SK-N-SH (cell line): Measurements from ENCODE around the gene SPACA7. TPM values are rescaled to one million over a fixed set of nuclear protein-coding genes. Genes with fewer than 3 reads are reported as not detected.

Experiments
- CTCF ChIA-PET: fragments of 300-600, 350-600 bp; formaldehyde crosslinking; extraction: SDS; loops from one replicate; lab custom pipeline; 2021; lab: Yijun Ruan, JAX
- POLR2A ChIA-PET: fragments of 350-600 bp; sonication (Branson Sonifier 250); formaldehyde crosslinking; extraction: SDS; loops from one replicate; lab custom pipeline; 2020; ENCODE audit warnings: antibody characterized with exemption, inconsistent platforms; lab: Yijun Ruan, JAX
- DNase-seq: peaks from one replicate; pipeline ENCODE4 v3.0.0; 2012
- H2AFZ ChIP-seq: fragments of 200-600 bp; sonication (generic); 2 replicates; pipeline ENCODE4 v1.8.1; 2016; ENCODE audit warnings: antibody characterized with exemption, mild to moderate bottlenecking, low read depth
- H3F3A ChIP-seq: fragments of 200-600 bp; sonication (generic); replicated peaks from 2 replicates; pipeline ENCODE3; 2016; ENCODE audit warnings: antibody characterized with exemption, mild to moderate bottlenecking; ENCODE audit not compliant: insufficient read depth
- H3K27ac ChIP-seq, 2 experiments: fragments of 200-500 bp in 1 of 2; fragments of 200-600 bp in 1 of 2; sonication (Bioruptor generic) in 1 of 2; sonication (generic), shearing (Covaris generic) in 1 of 2; 2 replicates each; pipeline versions ENCODE4 v1.5.1 to v1.6.1; 2014 to 2016; ENCODE audit warnings: low read depth in 2 of 2, inconsistent platforms in 1 of 2, low read length in 1 of 2, mild to moderate bottlenecking in 1 of 2, mixed read lengths in 1 of 2
- H3K27me3 ChIP-seq: fragments of 200-600 bp; sonication (generic), shearing (Covaris generic); 2 replicates; pipeline ENCODE4 v1.6.1; 2016; ENCODE audit warnings: mixed run types; ENCODE audit not compliant: insufficient read depth
- H3K36me3 ChIP-seq, 2 experiments: fragments of 200-500 bp in 1 of 2; fragments of 200-600 bp in 1 of 2; sonication (Bioruptor generic) in 1 of 2; sonication (generic) in 1 of 2; replicated peaks in 1 of 2; 2 replicates each; pipeline versions ENCODE3 to v1.5.1; 2014 to 2016; ENCODE audit warnings: low read length in 1 of 2, mild to moderate bottlenecking in 1 of 2; ENCODE audit not compliant: insufficient read depth in 2 of 2, control insufficient read depth in 1 of 2
- H3K4me1 ChIP-seq, 2 experiments: fragments of 200-500 bp in 1 of 2; fragments of 200-600 bp in 1 of 2; sonication (Bioruptor generic) in 1 of 2; sonication (generic), shearing (Covaris generic) in 1 of 2; 2 replicates each; pipeline versions ENCODE4 v1.5.1 to v1.6.1; 2014 to 2016; ENCODE audit warnings: low read depth in 1 of 2, low read length in 1 of 2, mixed run types in 1 of 2; ENCODE audit not compliant: insufficient read depth in 2 of 2, control insufficient read depth in 1 of 2
- H3K4me2 ChIP-seq: fragments of 200-600 bp; sonication (generic), shearing (Covaris generic); 2 replicates; pipeline ENCODE4 v1.6.1; 2017; ENCODE audit warnings: mixed run types
- H3K4me3 ChIP-seq, 2 experiments: fragments of 200-500 bp in 1 of 2; fragments of 200-600 bp in 1 of 2; sonication (Bioruptor generic) in 1 of 2; sonication (generic), shearing (Covaris generic) in 1 of 2; 2 replicates each; pipeline versions ENCODE4 v1.5.1 to v1.8.1; 2014 to 2016; ENCODE audit warnings: low read depth in 2 of 2, inconsistent platforms in 1 of 2, low read length in 1 of 2, mild to moderate bottlenecking in 1 of 2, mixed read lengths in 1 of 2, moderate library complexity in 1 of 2
- H3K79me2 ChIP-seq: fragments of 200-600 bp; sonication (generic); 2 replicates; pipeline ENCODE4 v1.8.1; 2017; ENCODE audit warnings: mild to moderate bottlenecking; ENCODE audit not compliant: insufficient read depth
- H3K9ac ChIP-seq: fragments of 200-600 bp; sonication (generic); 2 replicates; pipeline ENCODE4 v1.6.1; 2017; ENCODE audit warnings: mixed run types
- H3K9me2 ChIP-seq: fragments of 200-600 bp; sonication (generic); 2 replicates; pipeline ENCODE4 v1.6.1; 2017; ENCODE audit warnings: mixed run types
- H3K9me3 ChIP-seq: fragments of 200-600 bp; sonication (generic); 2 replicates; pipeline ENCODE4 v1.6.1; 2017; ENCODE audit warnings: mixed run types, mild to moderate bottlenecking, moderate library complexity
- H4K20me1 ChIP-seq: fragments of 200-600 bp; sonication (generic); 2 replicates; pipeline ENCODE4 v1.6.1; 2017; ENCODE audit warnings: mild to moderate bottlenecking, mixed run types; ENCODE audit not compliant: insufficient read depth
- CHD2 ChIP-seq: fragments of 150-350 bp; IDR thresholded peaks from 2 replicates; pipeline ENCODE4 v1.6.1; 2018; ENCODE audit warnings: low read length; ENCODE audit not compliant: partially characterized antibody
- ELF1 ChIP-seq: IDR thresholded peaks from 2 replicates; pipeline ENCODE4 v1.4.0; 2012
- EP300 ChIP-seq, 2 experiments: IDR thresholded peaks; 2 replicates each; pipeline versions ENCODE4 v1.4.0 to v1.6.1; 2012; ENCODE audit warnings: borderline replicate concordance in 1 of 2, low read depth in 1 of 2, low read length in 1 of 2
- EZH2phosphoT487 ChIP-seq: fragments of 200-600 bp; sonication (generic); IDR thresholded peaks from 2 replicates; pipeline ENCODE4 v1.6.1; 2017; ENCODE audit warnings: low read depth, mixed run types, mild to moderate bottlenecking, antibody characterized with exemption, moderate library complexity, borderline replicate concordance
- FOXJ3 ChIP-seq: sonication (generic); formaldehyde crosslinking; IDR thresholded peaks from 2 replicates; pipeline ENCODE4 v1.5.1; 2020; ENCODE audit warnings: mild to moderate bottlenecking, missing genetic modification reagents
- GATA2 ChIP-seq: sonication (generic); formaldehyde crosslinking; IDR thresholded peaks from 2 replicates; pipeline ENCODE4 v1.5.0; 2020; ENCODE audit warnings: mild to moderate bottlenecking, missing genetic modification reagents
- MXI1 ChIP-seq: IDR thresholded peaks from 2 replicates; pipeline ENCODE4 v1.6.1; 2012; ENCODE audit warnings: mild to moderate bottlenecking, low read depth, low read length, improper control_type of control experiment
- NRF1 ChIP-seq: IDR thresholded peaks from 2 replicates; pipeline ENCODE4 v1.6.1; 2012; ENCODE audit warnings: low read depth, mild to moderate bottlenecking, low read length
- POLR2AphosphoS5 ChIP-seq: IDR thresholded peaks from 2 replicates; pipeline ENCODE4 v1.6.1; 2012; ENCODE audit warnings: low read depth, low read length
- RAD21 ChIP-seq: IDR thresholded peaks from 2 replicates; pipeline ENCODE4 v1.6.1; 2012; ENCODE audit warnings: mild to moderate bottlenecking, low read length
- RCOR1 ChIP-seq: fragments of 150-350 bp; IDR thresholded peaks from 2 replicates; pipeline ENCODE4 v1.6.1; 2017; ENCODE audit warnings: antibody characterized with exemption, low read length
- RXRA ChIP-seq: IDR thresholded peaks from 2 replicates; pipeline ENCODE4 v1.4.0; 2012; ENCODE audit warnings: low read depth, mild to moderate bottlenecking, borderline replicate concordance
- SIN3A ChIP-seq: IDR thresholded peaks from 2 replicates; pipeline ENCODE4 v1.6.1; 2012; ENCODE audit warnings: low read depth, mild to moderate bottlenecking, low read length, moderate library complexity, borderline replicate concordance
- SMC3 ChIP-seq: IDR thresholded peaks from 2 replicates; pipeline ENCODE4 v1.6.1; 2012; ENCODE audit warnings: low read depth, low read length, improper control_type of control experiment
- TAF1 ChIP-seq: IDR thresholded peaks from 2 replicates; pipeline ENCODE4 v1.6.1; 2012; ENCODE audit warnings: low read depth, mild to moderate bottlenecking, low read length, moderate library complexity, borderline replicate concordance
- TCF12 ChIP-seq: IDR thresholded peaks from 2 replicates; pipeline ENCODE4 v1.4.0; 2012
- WGBS: methylation state at CpG from one replicate; pipeline ENCODE4 v1.1.6; 2017; ENCODE audit warnings: low lambda C conversion rate; 5-methylcytosine and 5-hydroxymethylcytosine counted together
- polyA plus RNA-seq, 3 experiments: library from polyadenylated mRNA; depleted of rRNA; stranded (reverse); fragments of >200 nt; gene quantifications; 2 replicates each; pipeline ENCODE4 v1.2.3, GENCODE V29; 2012
- TF ChIP-seq, protein P1 (sequence below): IDR thresholded peaks from 2 replicates; pipeline ENCODE4 v1.6.1; 2012; ENCODE audit warnings: mild to moderate bottlenecking, low read depth, low read length, moderate library complexity
- TF ChIP-seq, protein P2 (sequence below): fragments of 150-350 bp; IDR thresholded peaks from 2 replicates; pipeline ENCODE4 v1.6.1; 2017; ENCODE audit warnings: antibody characterized with exemption, low read length, low read depth, borderline replicate concordance
- TF ChIP-seq, protein P3 (sequence below): fragments of 150-350 bp; IDR thresholded peaks from 2 replicates; pipeline ENCODE4 v1.6.1; 2016; ENCODE audit warnings: mild to moderate bottlenecking, low read depth, low read length

SPACA7 gene
- polyA plus RNA-seq, 1 of the 3 experiments (the other 2 are of a cell fraction) = not detected

DNA sequence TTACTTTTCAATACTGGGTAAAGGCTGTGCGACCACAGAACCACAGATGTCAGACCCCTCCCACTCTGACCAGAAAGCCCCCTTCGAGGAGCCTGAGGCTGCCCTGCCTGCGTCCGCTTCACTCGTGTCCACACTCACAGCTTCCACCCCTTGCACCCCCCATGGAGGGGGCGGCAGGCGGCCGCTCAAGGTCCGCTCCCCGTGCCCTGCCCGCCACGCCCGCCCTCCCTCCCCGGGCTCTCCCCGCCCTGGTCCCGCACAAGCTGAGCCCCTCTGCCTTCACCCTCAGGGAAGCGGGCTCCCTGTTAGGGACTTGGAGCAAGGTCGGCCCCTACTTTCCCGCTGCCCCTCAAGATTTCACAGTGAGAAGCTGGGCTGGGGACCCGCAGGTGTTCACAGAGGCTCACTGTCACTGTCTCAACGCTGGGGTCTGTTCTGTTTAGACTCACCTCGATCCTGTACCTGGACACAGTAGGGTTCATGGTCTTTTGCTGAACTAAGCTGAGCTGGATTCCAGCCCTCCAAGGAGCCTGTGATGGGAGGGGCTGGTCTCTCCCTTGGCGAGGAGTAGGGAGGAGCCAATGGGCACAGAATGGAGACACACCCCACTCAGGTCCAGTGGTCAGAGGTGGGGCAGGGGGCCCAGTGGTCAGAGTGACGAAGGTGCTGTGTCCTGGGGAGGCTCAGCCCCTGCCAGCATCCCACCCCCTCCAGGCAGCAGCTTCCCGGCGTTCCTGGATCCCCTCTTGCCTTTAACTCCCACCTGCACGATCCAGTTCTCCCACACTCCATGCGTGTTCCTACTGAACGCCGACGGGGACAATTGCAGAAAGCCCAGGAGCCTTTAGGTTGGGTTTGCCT lies 69.5 kb downstream of the SPACA7 start (continued):
- no peak for TF ChIP-seq SIN3A
- no peak for TF ChIP-seq EZH2phosphoT487
- TF ChIP-seq, protein P1, sequence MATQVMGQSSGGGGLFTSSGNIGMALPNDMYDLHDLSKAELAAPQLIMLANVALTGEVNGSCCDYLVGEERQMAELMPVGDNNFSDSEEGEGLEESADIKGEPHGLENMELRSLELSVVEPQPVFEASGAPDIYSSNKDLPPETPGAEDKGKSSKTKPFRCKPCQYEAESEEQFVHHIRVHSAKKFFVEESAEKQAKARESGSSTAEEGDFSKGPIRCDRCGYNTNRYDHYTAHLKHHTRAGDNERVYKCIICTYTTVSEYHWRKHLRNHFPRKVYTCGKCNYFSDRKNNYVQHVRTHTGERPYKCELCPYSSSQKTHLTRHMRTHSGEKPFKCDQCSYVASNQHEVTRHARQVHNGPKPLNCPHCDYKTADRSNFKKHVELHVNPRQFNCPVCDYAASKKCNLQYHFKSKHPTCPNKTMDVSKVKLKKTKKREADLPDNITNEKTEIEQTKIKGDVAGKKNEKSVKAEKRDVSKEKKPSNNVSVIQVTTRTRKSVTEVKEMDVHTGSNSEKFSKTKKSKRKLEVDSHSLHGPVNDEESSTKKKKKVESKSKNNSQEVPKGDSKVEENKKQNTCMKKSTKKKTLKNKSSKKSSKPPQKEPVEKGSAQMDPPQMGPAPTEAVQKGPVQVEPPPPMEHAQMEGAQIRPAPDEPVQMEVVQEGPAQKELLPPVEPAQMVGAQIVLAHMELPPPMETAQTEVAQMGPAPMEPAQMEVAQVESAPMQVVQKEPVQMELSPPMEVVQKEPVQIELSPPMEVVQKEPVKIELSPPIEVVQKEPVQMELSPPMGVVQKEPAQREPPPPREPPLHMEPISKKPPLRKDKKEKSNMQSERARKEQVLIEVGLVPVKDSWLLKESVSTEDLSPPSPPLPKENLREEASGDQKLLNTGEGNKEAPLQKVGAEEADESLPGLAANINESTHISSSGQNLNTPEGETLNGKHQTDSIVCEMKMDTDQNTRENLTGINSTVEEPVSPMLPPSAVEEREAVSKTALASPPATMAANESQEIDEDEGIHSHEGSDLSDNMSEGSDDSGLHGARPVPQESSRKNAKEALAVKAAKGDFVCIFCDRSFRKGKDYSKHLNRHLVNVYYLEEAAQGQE = no peak
- TF ChIP-seq, protein P2, sequence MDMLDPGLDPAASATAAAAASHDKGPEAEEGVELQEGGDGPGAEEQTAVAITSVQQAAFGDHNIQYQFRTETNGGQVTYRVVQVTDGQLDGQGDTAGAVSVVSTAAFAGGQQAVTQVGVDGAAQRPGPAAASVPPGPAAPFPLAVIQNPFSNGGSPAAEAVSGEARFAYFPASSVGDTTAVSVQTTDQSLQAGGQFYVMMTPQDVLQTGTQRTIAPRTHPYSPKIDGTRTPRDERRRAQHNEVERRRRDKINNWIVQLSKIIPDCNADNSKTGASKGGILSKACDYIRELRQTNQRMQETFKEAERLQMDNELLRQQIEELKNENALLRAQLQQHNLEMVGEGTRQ = no peak
- TF ChIP-seq CHD2 = no peak
- TF ChIP-seq POLR2AphosphoS5 = no peak
- TF ChIP-seq TAF1 = no peak

DNA sequence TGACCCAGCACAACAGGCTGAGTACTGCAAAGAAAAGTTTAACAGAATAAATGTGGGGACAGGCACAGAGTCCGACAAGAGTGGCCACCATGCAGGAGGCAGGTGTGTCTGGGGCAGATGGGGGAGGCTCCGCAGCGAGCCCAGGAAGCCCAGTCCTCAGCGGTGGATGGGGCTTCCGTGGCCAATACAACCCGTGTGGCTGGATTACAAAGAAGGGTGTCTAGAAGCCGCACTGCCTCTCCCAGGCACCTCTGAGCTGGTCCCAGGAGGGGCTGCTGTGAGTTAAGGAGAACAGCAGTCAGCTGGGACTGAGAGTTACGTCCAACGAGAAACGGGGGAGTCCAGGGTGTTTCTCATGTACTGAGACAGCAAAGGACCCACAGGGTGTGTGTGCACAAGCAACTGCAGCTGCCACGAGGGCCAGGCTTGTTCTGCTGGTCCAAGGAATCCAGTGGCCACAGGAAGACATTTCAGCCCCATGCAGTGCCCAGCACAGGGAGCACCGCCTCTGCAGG lies 70.2 kb downstream of the SPACA7 start:
- H3K4me2 ChIP-seq = no peak overlapping the region
- H3K27ac ChIP-seq = no peak overlapping the region
- 48% methylated on average over 12 of the region's 12 CpGs for WGBS
- no peaks in the 10 kb centered on the region; a peak in 1 of 4 replicates for H3K4me1 ChIP-seq
- H3K9me3 ChIP-seq = no peaks in the 10 kb centered on the region
- peaks cover 49% of the 10 kb centered on the region for H3K27me3 ChIP-seq
- H4K20me1 ChIP-seq = no peaks in the 10 kb centered on the region
- H3F3A ChIP-seq = no peaks in the 10 kb centered on the region
- no peaks in the 10 kb centered on the region for H3K9me2 ChIP-seq
- TF ChIP-seq SMC3 (no peak), FOXJ3 (CRISPR knock-in tag) (no peak), NRF1 (no peak), RXRA (no peak), MXI1 (no peak), EP300 (IDR thresholded peaks at IDR 0.05; ENCODE audit: borderline replicate concordance in 1 of 2, low read depth in 1 of 2, low read length in 1 of 2) (no peak), GATA2 (CRISPR knock-in tag) (no peak), SIN3A (no peak), TCF12 (no peak), RCOR1 (no peak), ELF1 (no peak), POLR2AphosphoS5 (no peak), CHD2 (no peak), RAD21 (no peak), EZH2phosphoT487 (no peak)
- TF ChIP-seq, protein P1 = no peak
- TF ChIP-seq, protein P3, sequence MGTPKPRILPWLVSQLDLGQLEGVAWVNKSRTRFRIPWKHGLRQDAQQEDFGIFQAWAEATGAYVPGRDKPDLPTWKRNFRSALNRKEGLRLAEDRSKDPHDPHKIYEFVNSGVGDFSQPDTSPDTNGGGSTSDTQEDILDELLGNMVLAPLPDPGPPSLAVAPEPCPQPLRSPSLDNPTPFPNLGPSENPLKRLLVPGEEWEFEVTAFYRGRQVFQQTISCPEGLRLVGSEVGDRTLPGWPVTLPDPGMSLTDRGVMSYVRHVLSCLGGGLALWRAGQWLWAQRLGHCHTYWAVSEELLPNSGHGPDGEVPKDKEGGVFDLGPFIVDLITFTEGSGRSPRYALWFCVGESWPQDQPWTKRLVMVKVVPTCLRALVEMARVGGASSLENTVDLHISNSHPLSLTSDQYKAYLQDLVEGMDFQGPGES = no peak
- H3K79me2 ChIP-seq = no peaks in the 10 kb centered on the region
- POLR2A ChIA-PET = no interaction called here
- CTCF ChIA-PET = interaction anchor here (1.1 to 4.8 kb wide), 2 partner anchors 66 to 972 kb away, joined by 3 to 81 read pairs; no protein-coding TSS in a partner anchor
- peak; percentile 24 for DNase-seq
- no peak overlapping the region for H3K4me3 ChIP-seq
- H3K36me3 ChIP-seq = no peaks in the 10 kb centered on the region
- no peak overlapping the region for H3K9ac ChIP-seq
- no peak overlapping the region for H2AFZ ChIP-seq
